CD14-positive monocyte (primary cell): ENCODE results near the gene SLC25A45. TPM values are rescaled to one million over a fixed set of nuclear protein-coding genes. Genes with fewer than 3 reads are reported as not detected.
A peak's percentile ranks its signal among the peaks of the same experiment; 100 is the strongest.

Source experiments
- DNase-seq, 3 donors: peaks; one replicate each; pipeline ENCODE4 v3.0.0-alpha.2; 2011 to 2022
- H2AFZ ChIP-seq: 2 replicates; pipeline ENCODE4 v1.6.0; 2012; ENCODE audit warnings: mild to moderate bottlenecking, low read depth, low read length, inconsistent platforms; ENCODE audit not compliant: insufficient read depth, poor library complexity, severe bottlenecking
- H3K27ac ChIP-seq, 2 donors: 1 replicate in 1 of 2; 2 replicates in 1 of 2; pipeline ENCODE4 v1.5.1; 2012 to 2013; ENCODE audit warnings: low read length in 2 of 2, control low read depth in 1 of 2, inconsistent platforms in 1 of 2, low read depth in 1 of 2, mild to moderate bottlenecking in 1 of 2
- H3K27me3 ChIP-seq, 2 donors: one replicate each; pipeline versions ENCODE4 v1.6.0 to v1.6.1; 2011 to 2013; ENCODE audit warnings: low read length in 2 of 2; ENCODE audit not compliant: control insufficient read depth in 2 of 2, insufficient read depth in 2 of 2
- H3K36me3 ChIP-seq, 2 donors: replicated peaks in 1 of 2; 1 replicate in 1 of 2; 2 replicates in 1 of 2; pipeline versions ENCODE4 v1.5.1 to v1.6.1; 2012 to 2013; ENCODE audit warnings: low read length in 2 of 2, control low read depth in 1 of 2, inconsistent platforms in 1 of 2, mild to moderate bottlenecking in 1 of 2; ENCODE audit not compliant: insufficient read depth in 2 of 2, control insufficient read depth in 1 of 2
- H3K4me1 ChIP-seq, 2 donors: 1 replicate in 1 of 2; 2 replicates in 1 of 2; pipeline versions ENCODE4 v1.5.1 to v1.6.1; 2012 to 2013; ENCODE audit warnings: low read length in 2 of 2, control low read depth in 1 of 2, inconsistent platforms in 1 of 2, mild to moderate bottlenecking in 1 of 2, moderate library complexity in 1 of 2; ENCODE audit not compliant: insufficient read depth in 2 of 2, control insufficient read depth in 1 of 2
- H3K4me2 ChIP-seq: replicated peaks from 2 replicates; pipeline ENCODE3; 2012; ENCODE audit warnings: low read length, moderate library complexity, mild to moderate bottlenecking; ENCODE audit not compliant: poor library complexity, severe bottlenecking; ENCODE audit errors: extremely low read depth
- H3K4me3 ChIP-seq, 3 experiments: fragments of 200-600 bp in 1 of 3; sonication (generic) in 1 of 3; replicated peaks in 1 of 3; 1 replicate in 2 of 3; 2 replicates in 1 of 3; pipeline ENCODE4 v1.5.1; 2011 to 2013; ENCODE audit warnings: low read length in 3 of 3, mild to moderate bottlenecking in 3 of 3, control low read depth in 2 of 3, low read depth in 2 of 3, inconsistent platforms in 1 of 3, moderate library complexity in 1 of 3
- H3K79me2 ChIP-seq: 2 replicates; pipeline ENCODE4 v1.6.0; 2012; ENCODE audit warnings: mild to moderate bottlenecking, control low read depth, inconsistent platforms, low read length, moderate library complexity; ENCODE audit not compliant: insufficient read depth
- H3K9ac ChIP-seq: 2 replicates; pipeline ENCODE4 v1.6.0; 2017; ENCODE audit warnings: low read length, mild to moderate bottlenecking; ENCODE audit not compliant: insufficient read depth, poor library complexity, severe bottlenecking
- H3K9me3 ChIP-seq, 2 donors: replicated peaks in 1 of 2; 1 replicate in 1 of 2; 2 replicates in 1 of 2; pipeline versions ENCODE4 v1.5.1 to v1.6.1; 2012 to 2013; ENCODE audit warnings: low read length in 2 of 2, control low read depth in 1 of 2; ENCODE audit not compliant: control insufficient read depth in 1 of 2, insufficient read depth in 1 of 2
- H4K20me1 ChIP-seq: 2 replicates; pipeline ENCODE4 v1.6.0; 2012; ENCODE audit warnings: mild to moderate bottlenecking, low read length, control low read depth, moderate library complexity; ENCODE audit not compliant: insufficient read depth
- H3K27ac Mint-ChIP-seq, 7 donors: one replicate each; pipeline ENCODE4 v1.8.0; 2020; ENCODE audit warnings: mild to moderate bottlenecking in 7 of 7, mixed read lengths in 7 of 7, moderate library complexity in 6 of 7, inconsistent platforms in 2 of 7
- H3K27me3 Mint-ChIP-seq, 3 donors: one replicate each; pipeline ENCODE4 v1.8.0; 2021 to 2022; ENCODE audit warnings: low read depth in 3 of 3, mild to moderate bottlenecking in 3 of 3, mixed read lengths in 3 of 3, moderate library complexity in 3 of 3, inconsistent platforms in 1 of 3
- H3K36me3 Mint-ChIP-seq, 2 donors: one replicate each; pipeline ENCODE4 v1.8.0; 2020; ENCODE audit warnings: mixed read lengths in 2 of 2, inconsistent platforms in 1 of 2, mild to moderate bottlenecking in 1 of 2
- H3K4me1 Mint-ChIP-seq: one replicate; pipeline ENCODE4 v1.8.0; 2020; ENCODE audit warnings: mild to moderate bottlenecking, mixed read lengths
- H3K4me3 Mint-ChIP-seq, 2 donors: one replicate each; pipeline ENCODE4 v1.8.0; 2020; ENCODE audit warnings: mild to moderate bottlenecking in 2 of 2, mixed read lengths in 2 of 2, moderate library complexity in 1 of 2
- H3K9me3 Mint-ChIP-seq, 7 donors: one replicate each; pipeline ENCODE4 v1.8.0; 2020 to 2022; ENCODE audit warnings: mixed read lengths in 7 of 7, mild to moderate bottlenecking in 6 of 7, moderate library complexity in 6 of 7, inconsistent platforms in 2 of 7
- WGBS: methylation state at CpG from one replicate; pipeline ENCODE4 v1.1.5; 2013; ENCODE audit warnings: missing lambda C conversion rate; ENCODE audit not compliant: insufficient coverage; 5-methylcytosine and 5-hydroxymethylcytosine counted together
- intact Hi-C, 2 donors: fragments of 100-400 bp; cut with micrococcal nuclease; formaldehyde crosslinking; loops; one replicate each; pipeline versions ENCODE4 v1.15.0 to v1.15.1; 2023
- polyA plus RNA-seq, 3 donors: library from polyadenylated mRNA; depleted of rRNA in 1 of 3; unstranded in 2 of 3; stranded (reverse) in 1 of 3; fragments of 300-500 nt in 2 of 3; fragments of >200 nt in 1 of 3; fragmentation: Illumina TruSeq in 2 of 3; gene quantifications; 1 replicate in 2 of 3; 2 replicates in 1 of 3; pipeline ENCODE4 v1.2.3, GENCODE V29; 2012 to 2021
- TF ChIP-seq, protein P1 (sequence below): fragments of 200-600 bp; IDR thresholded peaks from one replicate; pipeline ENCODE4 v1.8.0; 2022; ENCODE audit warnings: antibody characterized with exemption, mild to moderate bottlenecking

The SLC25A45 gene
- polyA plus RNA-seq, 3 donors: 3.7 to 11.3 (median 4.1) TPM

- DNase-seq: peak in 1 of 3 donors; percentile 64
- Mint-ChIP-seq H3K27me3 (peaks cover 0 to 28% (median 16%) of the 10 kb centered on the region in 3 donors), H3K4me3 (peak overlapping the region; percentile 90 to 100), H3K9me3 (peaks cover 3 to 14% (median 11%) of the 10 kb centered on the region in 7 donors), H3K27ac (peak overlapping the region; percentile 99 to 100 (median 100)), H3K36me3 (peaks cover 20 to 21% of the 10 kb centered on the region in 2 donors), H3K4me1 (peaks cover 45% of the 10 kb centered on the region)
- peaks cover 3 to 16% of the 10 kb centered on the region in 2 donors for H3K36me3 ChIP-seq
- WGBS: 55% methylated on average over 5 of the region's 7 CpGs
- peak overlapping the region; percentile 96 to 100 for H3K27ac ChIP-seq
- peaks cover 72% of the 10 kb centered on the region for H3K79me2 ChIP-seq
- no peaks in the 10 kb centered on the region for H3K9me3 ChIP-seq
- peaks cover 48% of the 10 kb centered on the region for H4K20me1 ChIP-seq
- peaks cover 59 to 61% of the 10 kb centered on the region in 2 donors for H3K4me1 ChIP-seq
- no peak overlapping the region for H2AFZ ChIP-seq
- H3K9ac ChIP-seq: peak overlapping the region; percentile 100
- no peaks in the 10 kb centered on the region for H3K27me3 ChIP-seq
- H3K4me2 ChIP-seq: peak overlapping the region; percentile 85
- intact Hi-C loops: loop anchor here (2.0 to 10.0 kb wide), 3 partner anchors 37 to 55 kb away; partner anchors contain the start of gene SLC25A45 (in 2 of the 2)
- TF ChIP-seq, protein P1, sequence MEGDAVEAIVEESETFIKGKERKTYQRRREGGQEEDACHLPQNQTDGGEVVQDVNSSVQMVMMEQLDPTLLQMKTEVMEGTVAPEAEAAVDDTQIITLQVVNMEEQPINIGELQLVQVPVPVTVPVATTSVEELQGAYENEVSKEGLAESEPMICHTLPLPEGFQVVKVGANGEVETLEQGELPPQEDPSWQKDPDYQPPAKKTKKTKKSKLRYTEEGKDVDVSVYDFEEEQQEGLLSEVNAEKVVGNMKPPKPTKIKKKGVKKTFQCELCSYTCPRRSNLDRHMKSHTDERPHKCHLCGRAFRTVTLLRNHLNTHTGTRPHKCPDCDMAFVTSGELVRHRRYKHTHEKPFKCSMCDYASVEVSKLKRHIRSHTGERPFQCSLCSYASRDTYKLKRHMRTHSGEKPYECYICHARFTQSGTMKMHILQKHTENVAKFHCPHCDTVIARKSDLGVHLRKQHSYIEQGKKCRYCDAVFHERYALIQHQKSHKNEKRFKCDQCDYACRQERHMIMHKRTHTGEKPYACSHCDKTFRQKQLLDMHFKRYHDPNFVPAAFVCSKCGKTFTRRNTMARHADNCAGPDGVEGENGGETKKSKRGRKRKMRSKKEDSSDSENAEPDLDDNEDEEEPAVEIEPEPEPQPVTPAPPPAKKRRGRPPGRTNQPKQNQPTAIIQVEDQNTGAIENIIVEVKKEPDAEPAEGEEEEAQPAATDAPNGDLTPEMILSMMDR: no peak
- H3K4me3 ChIP-seq: peak overlapping the region; percentile 25 to 100 (median 41)
Observed at GRCh38 chr11:65419460-65419771, 37.0 kb upstream of the SLC25A45 start.

- 0% methylated on average over 15 of the region's 15 CpGs for WGBS
- intact Hi-C loops: loop anchor here (2.0 to 10.0 kb wide), 3 partner anchors 36 to 54 kb away; partner anchors contain the start of gene SLC25A45 (in 2 of the 2)
- Histone ChIP-seq H3K4me1 (peaks cover 59 to 61% of the 10 kb centered on the region in 2 donors), H3K4me3 (peak overlapping the region; percentile 25 to 100 (median 41)), H4K20me1 (peaks cover 43% of the 10 kb centered on the region), H2AFZ (no peak overlapping the region), H3K27ac (peak overlapping the region; percentile 96 to 100), H3K36me3 (peaks cover 2 to 12% of the 10 kb centered on the region in 2 donors), H3K4me2 (peak overlapping the region; percentile 85), H3K9ac (peak overlapping the region; percentile 100), H3K79me2 (peaks cover 66% of the 10 kb centered on the region), H3K27me3 (no peaks in the 10 kb centered on the region), H3K9me3 (no peaks in the 10 kb centered on the region)
- peak; percentile 96 to 99 (median 98) for DNase-seq
- Mint-ChIP-seq H3K4me3 (peak overlapping the region; percentile 90 to 100), H3K27me3 (peaks cover 0 to 23% (median 12%) of the 10 kb centered on the region in 3 donors), H3K9me3 (peaks cover 2 to 10% (median 6%) of the 10 kb centered on the region in 7 donors), H3K4me1 (peaks cover 45% of the 10 kb centered on the region), H3K36me3 (peaks cover 17 to 20% of the 10 kb centered on the region in 2 donors), H3K27ac (peak overlapping the region; percentile 99 to 100 (median 100))
- TF ChIP-seq, protein P1: no peak
Observed at GRCh38 chr11:65418681-65419459, 36.4 kb upstream of the SLC25A45 start.
